ENCODE data around the gene SYT14.

DNA sequence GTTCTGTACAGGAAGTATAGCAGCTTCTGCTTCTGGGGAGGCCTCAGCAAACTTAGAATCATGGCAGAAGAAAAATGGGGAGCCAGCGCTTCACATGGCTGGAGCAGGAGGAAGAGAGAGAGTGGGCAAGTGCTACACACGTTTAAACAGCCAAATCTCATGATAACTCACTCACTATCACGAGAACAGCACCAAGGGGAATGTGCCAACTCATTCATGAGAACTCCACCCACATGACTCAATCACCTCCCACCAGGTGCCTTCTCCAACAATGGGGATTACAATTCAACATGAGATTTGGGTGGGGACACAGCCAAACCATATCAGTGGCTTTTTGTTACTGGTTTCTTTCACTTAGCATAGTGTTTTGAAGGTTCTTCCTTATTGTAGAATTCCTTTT is 138.6 kb downstream of the SYT14 start:
- TF ChIP-seq MXI1 (IDR thresholded peaks at IDR 0.05; ENCODE audit: borderline replicate concordance, low read depth, low read length) (no peak), RFX5 (IDR thresholded peaks at IDR 0.05; ENCODE audit: low read depth, low read length) (no peak), POLR2A (IDR thresholded peaks at IDR 0.05; ENCODE audit: low read depth, low read length) (no peak), FOS (IDR thresholded peaks at IDR 0.05; ENCODE audit: low read depth, low read length) (no peak), RAD21 (IDR thresholded peaks at IDR 0.05; ENCODE audit: low read length) (no peak), RCOR1 (IDR thresholded peaks at IDR 0.05; ENCODE audit: insufficient replicate concordance, low read length) (no peak), MAZ (IDR thresholded peaks at IDR 0.05; ENCODE audit: borderline replicate concordance, low read depth, low read length) (no peak), ELK1 (IDR thresholded peaks at IDR 0.05; ENCODE audit: borderline replicate concordance, low read depth, low read length) (no peak), CHD1 (IDR thresholded peaks at IDR 0.05; ENCODE audit: low read depth, low read length) (no peak)
- TF ChIP-seq, protein P1, sequence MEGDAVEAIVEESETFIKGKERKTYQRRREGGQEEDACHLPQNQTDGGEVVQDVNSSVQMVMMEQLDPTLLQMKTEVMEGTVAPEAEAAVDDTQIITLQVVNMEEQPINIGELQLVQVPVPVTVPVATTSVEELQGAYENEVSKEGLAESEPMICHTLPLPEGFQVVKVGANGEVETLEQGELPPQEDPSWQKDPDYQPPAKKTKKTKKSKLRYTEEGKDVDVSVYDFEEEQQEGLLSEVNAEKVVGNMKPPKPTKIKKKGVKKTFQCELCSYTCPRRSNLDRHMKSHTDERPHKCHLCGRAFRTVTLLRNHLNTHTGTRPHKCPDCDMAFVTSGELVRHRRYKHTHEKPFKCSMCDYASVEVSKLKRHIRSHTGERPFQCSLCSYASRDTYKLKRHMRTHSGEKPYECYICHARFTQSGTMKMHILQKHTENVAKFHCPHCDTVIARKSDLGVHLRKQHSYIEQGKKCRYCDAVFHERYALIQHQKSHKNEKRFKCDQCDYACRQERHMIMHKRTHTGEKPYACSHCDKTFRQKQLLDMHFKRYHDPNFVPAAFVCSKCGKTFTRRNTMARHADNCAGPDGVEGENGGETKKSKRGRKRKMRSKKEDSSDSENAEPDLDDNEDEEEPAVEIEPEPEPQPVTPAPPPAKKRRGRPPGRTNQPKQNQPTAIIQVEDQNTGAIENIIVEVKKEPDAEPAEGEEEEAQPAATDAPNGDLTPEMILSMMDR (conservative IDR thresholded peaks at IDR 0.05; ENCODE audit: low read depth, low read length) = no peak
